ENCODE measurements around the gene RRP1B.

- TF ChIP-seq, protein P1, sequence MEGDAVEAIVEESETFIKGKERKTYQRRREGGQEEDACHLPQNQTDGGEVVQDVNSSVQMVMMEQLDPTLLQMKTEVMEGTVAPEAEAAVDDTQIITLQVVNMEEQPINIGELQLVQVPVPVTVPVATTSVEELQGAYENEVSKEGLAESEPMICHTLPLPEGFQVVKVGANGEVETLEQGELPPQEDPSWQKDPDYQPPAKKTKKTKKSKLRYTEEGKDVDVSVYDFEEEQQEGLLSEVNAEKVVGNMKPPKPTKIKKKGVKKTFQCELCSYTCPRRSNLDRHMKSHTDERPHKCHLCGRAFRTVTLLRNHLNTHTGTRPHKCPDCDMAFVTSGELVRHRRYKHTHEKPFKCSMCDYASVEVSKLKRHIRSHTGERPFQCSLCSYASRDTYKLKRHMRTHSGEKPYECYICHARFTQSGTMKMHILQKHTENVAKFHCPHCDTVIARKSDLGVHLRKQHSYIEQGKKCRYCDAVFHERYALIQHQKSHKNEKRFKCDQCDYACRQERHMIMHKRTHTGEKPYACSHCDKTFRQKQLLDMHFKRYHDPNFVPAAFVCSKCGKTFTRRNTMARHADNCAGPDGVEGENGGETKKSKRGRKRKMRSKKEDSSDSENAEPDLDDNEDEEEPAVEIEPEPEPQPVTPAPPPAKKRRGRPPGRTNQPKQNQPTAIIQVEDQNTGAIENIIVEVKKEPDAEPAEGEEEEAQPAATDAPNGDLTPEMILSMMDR (IDR thresholded peaks at IDR 0.05), result no peak
- no peak for TF ChIP-seq POLR2A (IDR thresholded peaks at IDR 0.05)
- no peak for TF ChIP-seq POLR2AphosphoS5 (IDR thresholded peaks at IDR 0.05)
These were observed 8.0 kb downstream of the RRP1B start for GRCh38 chr21:43667191-43667904.
